Hematopoietic multipotent progenitor cell (in vitro differentiated cells): ENCODE data around the gene TRIM22. TPM values are rescaled to one million over a fixed set of nuclear protein-coding genes. Genes with fewer than 3 reads are reported as not detected.
"Not testable (repeated sequence)": the region's sequence is repeated elsewhere in the genome, so short reads cannot be mapped to it uniquely, and the experiment has no call there.

Source experiments
- DNase-seq, 3 donors: peaks; one replicate each; pipeline ENCODE4 v3.0.0-alpha.2; 2011 to 2015; ENCODE audit warnings: low read depth in 2 of 3, low spot score in 2 of 3
- total RNA-seq: library from RNA; depleted of rRNA; stranded (reverse); fragments of >200 nt; gene quantifications from one replicate; pipeline ENCODE4 v1.2.3, GENCODE V29; 2012

TRIM22 gene
- total RNA-seq, 1 donor, result 74.6 TPM

DNA sequence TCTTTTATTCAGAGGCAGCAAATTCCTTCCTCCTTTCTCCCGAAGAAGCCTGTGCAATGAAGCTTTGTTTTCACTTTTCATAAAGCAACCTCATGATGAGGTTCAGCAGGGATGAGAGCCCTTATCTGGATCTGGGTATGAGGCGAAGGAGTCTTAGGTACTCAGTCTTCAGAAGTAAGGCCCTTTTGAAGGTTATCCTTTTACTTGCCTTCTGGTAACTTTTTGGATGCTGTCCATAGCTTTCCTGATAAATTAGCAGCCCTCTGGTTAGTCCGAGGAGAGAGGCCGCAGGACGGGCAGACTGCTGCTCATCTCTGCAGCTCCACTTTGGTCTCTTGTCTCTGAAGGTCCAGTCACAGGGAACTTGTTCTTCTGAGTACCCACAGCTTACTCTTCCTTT is 1.1 kb downstream of the TRIM22 start:
- no peak for DNase-seq

DNA sequence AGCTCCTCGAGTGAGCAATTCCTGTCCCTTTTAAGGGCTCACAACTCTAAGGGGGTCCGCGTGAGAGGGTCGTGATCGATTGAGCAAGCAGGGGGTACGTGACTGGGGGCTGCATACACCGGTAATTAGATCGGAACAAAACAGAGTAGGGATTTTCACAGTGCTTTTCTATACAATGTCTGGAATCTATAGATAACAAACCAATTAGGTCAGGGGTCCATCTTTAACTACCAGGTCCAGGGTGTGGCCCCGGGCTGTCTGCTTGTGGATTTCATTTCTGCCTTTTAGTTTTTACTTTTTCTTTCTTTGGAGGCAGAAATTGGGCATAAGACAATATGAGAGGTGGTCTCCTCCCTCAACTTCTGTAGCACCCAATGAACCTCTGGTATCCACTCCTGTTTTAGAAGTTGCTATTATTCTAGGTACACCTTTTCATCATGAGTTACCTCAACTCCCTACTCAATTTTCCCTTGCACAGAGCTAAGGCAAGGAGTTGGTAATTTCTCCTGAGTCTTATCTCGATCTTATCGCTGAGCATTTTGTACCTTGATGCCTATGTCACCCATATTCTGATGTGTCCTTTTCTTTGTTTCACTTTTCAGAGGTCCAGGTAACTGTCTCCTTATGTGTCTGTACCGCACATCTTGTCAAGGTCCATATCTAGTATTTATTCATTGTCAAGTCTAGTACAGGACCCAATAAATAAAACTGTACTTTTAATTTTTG is 1.8 kb downstream of the TRIM22 start:
- DNase-seq, result not testable (repeated sequence)

DNA sequence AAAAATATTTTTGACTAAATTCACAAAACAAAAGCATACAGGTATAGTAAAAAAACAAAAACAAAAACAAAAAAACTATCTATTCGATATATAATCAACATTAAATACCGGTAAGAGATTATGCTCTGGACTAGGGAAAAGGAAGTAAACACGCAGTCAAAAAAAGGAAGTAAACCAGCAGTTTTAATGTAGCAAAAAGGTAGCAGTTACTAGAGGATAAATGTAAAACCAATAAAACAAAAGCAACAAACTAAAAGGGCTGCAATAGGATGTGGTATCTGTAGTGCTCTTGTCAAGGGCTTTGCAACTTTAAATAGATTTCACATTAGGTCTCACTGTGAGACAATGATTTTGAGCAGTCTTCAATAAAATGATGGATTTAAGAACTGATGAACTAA is 2.4 kb downstream of the TRIM22 start:
- peak in 1 of 3 donors; percentile 44 for DNase-seq

DNA sequence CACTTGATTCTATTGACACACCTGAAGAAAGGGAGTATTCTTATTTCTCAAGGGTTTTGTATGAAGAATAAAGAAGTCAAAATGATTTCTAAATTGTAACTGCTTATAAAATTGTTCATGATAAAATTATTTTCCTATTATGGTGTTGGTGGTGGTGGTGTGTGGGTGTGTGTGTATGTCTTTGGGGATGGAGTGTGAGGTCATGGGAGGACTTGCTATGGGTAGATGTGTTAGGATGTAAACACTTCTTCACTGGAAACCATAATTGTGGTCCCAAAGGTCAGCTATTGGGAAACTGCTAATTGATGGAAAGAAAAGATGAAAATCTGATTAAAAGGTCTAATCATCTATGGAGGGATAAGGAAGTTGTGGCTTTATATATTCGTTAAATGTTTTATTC is 5.1 kb downstream of the TRIM22 start:
- DNase-seq, result no peak

DNA sequence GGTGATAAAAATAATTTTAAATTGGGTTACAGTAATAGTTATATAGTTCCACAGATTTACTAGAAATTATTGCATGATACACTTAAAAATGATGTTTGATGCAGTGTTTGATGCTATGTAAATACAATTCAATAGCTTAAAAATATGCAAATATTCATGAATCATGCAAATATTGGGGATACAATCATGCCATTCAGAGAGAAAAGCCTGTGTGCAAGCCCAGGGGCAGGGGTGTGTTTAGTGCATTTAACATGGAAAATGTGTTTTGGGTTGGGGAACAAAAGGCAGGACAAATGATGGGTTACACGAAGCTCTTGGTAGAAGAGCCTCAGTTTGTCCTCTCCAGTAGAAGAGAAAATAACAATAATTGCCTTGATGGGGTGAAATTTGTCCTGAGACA is 6.0 kb downstream of the TRIM22 start:
- no peak for DNase-seq

DNA sequence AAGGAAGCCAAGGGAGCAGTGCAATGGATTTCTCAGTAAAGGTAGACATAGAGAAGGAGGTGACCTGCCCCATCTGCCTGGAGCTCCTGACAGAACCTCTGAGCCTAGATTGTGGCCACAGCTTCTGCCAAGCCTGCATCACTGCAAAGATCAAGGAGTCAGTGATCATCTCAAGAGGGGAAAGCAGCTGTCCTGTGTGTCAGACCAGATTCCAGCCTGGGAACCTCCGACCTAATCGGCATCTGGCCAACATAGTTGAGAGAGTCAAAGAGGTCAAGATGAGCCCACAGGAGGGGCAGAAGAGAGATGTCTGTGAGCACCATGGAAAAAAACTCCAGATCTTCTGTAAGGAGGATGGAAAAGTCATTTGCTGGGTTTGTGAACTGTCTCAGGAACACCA is 6.6 kb downstream of the TRIM22 start:
- no peak for DNase-seq

DNA sequence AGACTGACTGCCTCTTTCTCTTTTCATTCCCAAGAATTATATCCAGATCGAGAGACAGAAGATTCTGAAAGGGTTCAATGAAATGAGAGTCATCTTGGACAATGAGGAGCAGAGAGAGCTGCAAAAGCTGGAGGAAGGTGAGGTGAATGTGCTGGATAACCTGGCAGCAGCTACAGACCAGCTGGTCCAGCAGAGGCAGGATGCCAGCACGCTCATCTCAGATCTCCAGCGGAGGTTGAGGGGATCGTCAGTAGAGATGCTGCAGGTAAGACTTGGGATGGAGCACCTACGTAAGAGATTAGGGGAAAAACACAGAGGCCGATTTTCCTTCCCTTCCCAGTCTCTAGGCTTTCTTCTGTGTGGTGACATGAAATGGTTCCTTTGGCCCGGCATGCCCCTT is 8.7 kb downstream of the TRIM22 start:
- no peak for DNase-seq

DNA sequence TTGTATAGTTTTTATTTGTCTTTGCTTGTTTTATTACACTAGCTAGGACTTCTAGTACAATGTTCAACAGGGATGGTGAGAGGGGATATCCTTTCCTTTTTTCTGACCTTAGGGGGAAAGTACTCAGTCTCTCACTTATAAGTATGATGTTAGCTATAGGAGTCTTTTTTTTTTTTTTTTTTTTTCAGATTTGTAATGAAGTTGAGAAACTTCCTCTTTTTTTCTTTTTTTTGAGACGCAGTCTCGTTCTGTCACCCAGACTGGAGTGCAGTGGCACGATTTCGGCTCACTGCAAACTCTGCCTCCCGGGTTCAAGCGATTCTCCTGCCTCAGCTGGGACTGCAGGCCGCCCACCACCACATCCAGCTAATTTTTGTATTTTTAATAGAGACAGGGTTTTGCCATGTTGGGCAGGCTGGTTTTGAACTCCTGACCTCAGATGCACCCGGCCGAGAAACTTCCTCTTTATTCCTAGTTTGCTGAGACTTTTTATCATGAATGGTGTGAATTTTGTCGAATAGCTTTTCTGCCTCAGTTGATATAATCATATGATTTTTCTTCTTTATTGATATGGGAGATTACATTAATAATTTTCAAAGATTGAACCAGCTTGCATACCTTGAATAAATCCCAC is 10.9 kb downstream of the TRIM22 start:
- peak in 1 of 3 donors; percentile 59 for DNase-seq

DNA sequence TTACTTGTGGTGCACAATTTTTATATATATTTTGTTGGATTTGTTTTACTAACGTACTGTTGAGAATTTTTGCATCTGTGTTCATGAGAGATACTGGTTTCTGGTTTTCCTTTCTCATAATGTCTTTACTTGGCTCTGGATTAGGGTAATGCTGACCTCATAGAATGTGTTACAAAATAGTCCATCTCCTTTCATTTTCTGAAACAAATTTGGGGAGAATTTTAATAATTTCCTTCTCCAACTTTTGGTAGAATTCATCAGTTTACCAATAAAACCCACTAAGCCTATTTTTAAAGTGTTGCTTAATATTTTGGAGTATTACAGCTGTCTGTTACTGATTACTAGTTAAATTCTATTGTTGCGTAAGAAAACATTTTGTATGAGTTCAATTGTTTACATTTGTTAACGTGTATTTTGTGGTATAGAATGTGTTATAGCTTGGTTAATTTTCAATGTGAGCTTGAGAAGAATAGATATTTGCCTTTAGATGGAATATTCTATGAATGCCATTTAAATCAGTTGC is 11.5 kb downstream of the TRIM22 start:
- no peak for DNase-seq

DNA sequence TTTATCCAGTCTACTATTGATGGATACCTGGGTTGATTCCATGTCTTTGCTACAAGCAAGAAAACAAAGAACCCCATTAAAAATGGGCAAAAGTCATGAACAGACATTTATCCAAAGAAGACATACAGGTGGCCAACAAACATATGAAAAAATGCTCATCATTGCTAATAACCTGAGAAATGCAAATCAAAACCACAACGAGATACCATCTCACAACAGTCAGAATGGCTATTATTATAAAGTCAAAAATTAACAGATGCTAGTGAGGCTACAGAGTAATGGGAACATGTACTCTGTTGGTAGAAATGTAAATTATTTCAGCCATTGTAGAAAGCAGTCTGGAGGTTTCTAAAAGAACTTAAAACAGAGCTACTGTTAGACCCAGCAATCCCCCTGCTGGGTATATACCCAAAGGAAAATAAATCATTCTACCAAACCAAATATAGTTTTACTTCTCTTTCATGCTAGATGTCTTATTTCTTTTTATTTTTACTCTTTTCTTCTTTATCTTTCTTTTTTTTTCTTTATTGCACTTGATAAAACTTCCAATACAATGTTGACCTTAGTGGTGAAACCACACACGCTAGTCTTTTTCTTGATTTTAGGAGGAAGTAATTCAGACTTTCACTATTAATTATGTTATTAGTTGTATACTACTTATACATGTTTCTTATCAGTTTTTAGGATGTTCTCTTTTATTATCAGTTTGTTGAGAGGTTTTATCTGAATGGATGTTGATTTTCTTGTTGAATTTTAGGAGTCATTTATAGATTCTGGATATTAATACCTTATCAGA is 14.3 kb downstream of the TRIM22 start:
- DNase-seq, result no peak

DNA sequence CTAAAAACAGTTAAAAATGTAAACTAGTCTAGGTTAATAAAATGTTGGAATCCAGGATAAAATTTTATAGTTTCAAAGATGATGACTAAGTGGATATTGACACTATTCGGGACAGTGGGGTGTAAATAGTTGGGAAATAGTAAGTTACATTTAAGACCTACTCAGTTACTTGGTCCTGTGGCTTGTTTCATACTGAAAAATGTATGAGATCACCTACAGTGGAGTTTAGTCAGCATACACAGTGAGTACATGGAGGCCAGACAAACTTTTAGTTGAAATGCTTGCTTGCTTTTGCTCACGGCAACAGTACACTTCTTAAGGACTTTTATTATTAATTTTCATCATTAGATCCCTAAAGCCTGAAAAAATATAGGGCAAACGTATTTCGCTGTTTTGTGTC is 16.1 kb downstream of the TRIM22 start:
- no peak for DNase-seq

DNA sequence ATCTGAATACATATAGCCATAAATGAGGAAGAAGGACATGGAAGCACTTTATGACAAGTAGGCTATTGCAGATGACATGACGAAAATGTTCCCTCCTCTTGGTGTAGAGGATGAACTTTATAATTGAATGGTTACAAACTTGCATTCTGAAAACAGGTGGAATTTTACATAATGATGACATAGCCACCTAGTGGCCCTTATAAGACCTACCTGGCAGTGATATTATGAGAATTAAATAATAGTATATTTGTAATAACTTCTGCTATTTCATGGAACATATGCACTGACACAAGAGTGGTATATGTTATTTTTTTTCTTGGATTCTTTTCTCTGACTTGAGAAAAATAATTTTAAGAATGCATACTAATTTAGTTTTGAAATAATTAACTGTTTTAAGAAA is 22.9 kb downstream of the TRIM22 start:
- peak in 1 of 3 donors; percentile 32 for DNase-seq

DNA sequence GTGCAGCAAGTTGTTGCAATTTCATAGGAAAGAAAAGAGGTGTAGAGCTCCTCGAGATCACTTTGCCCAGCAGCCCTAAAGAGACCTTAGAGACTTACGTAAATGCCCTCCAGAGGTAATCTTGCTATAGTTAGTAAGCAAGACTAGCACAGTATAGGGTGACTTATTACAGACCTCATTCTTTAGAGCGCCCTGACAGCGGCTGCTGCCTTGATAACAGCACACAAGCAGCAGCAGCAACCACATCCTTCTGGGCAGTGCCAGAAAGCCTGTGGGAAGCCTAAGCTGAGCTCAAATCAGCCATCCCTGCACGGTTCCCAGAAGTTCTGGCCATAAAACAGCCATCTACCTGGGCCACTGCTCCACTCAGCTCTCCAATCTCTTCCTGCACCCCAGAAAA is 24.1 kb downstream of the TRIM22 start:
- peak in 1 of 3 donors; percentile 68 for DNase-seq

DNA sequence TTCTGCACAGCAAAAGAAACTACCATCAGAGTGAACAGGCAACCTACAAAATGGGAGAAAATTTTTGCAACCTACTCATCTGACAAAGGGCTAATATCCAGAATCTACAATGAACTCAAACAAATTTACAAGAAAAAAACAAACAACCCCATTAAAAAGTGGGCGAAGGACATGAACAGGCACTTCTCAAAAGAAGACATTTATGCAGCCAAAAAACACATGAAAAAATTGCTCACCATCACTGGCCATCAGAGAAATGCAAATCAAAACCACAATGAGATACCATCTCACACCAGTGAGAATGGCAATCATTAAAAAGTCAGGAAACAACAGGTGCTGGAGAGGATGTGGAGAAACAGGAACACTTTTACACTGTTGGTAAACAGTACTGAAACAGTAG is 26.9 kb downstream of the TRIM22 start:
- DNase-seq, result not testable (repeated sequence)

DNA sequence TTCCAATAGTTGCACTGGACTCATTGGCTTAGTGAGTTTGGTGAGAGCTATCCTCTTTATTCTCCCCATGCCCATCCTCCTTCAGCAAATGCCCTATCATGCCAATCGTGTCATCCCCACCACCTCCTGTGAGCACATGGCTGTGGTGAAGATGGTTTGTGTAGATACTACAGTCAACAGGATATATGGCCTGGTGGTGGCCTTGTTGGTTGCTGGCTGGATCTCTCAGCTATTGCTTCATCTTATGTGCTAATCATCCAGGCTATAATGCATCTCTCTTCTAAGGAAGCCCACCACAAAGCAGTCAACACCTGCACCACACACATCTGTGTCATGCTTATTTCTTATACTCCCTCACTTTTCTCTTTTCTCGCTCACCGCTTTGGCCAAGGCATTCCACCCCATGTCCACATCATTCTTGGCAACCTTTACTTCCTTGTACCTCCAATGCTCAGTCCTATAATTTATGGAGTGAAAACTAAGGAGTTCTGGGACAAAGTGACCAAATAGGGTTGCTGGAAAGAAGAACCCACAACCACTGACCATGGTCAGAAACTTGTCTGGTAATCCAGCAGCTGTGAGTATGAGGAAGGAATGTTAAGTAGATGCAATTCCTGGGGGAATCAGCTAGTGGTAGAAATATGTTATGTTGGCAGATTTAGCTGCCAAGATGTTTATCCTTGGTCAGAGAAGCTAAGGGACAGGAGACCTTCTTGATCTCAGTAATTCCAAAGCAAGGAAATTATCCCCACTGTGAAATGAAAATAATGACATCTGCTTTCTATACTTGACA is 30.3 kb downstream of the TRIM22 start:
- peak in 1 of 3 donors; percentile 11 for DNase-seq

DNA sequence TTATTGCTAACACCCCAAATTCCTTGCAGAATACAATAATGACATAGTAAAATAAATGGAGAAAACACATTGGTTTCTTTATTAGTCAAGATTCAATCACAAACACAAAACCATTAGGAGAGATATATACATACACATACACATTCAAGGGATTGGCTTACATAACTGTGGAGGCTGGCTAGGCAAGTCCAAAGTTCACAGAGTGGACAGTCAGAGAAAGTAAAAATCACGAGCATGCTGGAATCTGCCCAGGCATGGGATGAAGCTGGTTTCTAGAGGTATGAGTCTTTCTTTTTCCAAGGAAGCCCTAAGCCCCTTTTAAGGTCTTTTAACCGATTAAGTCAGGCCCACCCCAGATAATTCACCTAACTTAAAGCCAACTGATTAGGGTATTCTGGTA is 33.0 kb downstream of the TRIM22 start:
- DNase-seq, result no peak

DNA sequence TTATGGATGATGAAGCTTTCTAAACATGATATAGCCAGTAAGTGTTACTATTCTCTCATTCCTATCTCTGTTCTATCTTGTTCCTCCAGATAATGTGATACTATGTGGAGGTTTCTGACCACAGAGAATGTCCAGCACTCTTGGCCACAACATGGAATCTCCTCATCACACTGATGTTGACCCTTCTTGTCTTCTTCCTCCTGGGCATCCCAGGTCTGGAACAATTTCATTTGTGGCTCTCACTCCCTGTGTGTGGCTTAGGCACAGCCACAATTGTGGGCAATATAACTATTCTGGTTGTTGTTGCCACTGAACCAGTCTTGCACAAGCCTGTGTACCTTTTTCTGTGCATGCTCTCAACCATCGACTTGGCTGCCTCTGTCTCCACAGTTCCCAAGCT is 36.8 kb downstream of the TRIM22 start:
- DNase-seq, result no peak

DNA sequence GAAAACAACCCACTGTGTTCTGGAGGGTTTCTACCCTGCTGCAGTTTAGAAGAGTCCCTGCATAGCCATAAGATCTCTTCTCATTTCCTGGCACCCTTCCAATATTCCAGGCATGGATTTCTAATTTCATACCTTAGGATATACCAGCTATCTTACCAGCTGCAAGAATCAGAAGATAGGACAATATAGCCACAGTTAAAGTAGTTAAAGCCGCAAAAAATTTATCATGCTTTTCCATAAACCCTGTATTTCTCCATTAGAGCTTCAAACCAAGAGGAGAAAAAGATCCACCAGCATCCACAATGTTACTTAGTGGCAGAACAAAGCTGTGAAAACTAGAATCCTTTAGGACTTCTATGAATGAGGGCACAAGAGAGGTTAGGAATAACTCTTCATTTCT is 38.1 kb downstream of the TRIM22 start:
- DNase-seq, result no peak

DNA sequence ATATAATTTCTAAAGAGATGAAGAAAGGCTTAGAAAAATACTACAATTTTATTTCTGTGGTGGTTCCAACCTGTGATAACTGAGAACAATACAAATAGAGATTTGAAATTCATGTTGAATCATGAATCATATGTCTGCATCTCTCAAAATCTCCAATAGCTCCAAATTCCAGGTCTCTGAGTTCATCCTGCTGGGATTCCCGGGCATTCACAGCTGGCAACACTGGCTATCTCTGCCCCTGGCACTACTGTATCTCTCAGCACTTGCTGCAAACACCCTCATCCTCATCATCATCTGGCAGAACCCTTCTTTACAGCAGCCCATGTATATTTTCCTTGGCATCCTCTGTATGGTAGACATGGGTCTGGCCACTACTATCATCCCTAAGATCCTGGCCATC is 46.8 kb downstream of the TRIM22 start, which contains the start of gene OR56B1:
TSS of gene OR56B1 (plus strand) at position 53 of the 400 bp plus-strand sequence. CDS start at position 122, 69 bp downstream.
- DNase-seq, result no peak

DNA sequence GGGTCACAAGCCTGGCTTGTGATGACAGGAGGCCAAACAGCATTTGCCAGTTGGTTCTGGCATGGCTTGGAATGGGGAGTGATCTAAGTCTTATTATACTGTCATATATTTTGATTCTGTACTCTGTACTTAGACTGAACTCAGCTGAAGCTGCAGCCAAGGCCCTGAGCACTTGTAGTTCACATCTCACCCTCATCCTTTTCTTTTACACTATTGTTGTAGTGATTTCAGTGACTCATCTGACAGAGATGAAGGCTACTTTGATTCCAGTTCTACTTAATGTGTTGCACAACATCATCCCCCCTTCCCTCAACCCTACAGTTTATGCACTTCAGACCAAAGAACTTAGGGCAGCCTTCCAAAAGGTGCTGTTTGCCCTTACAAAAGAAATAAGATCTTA is 47.5 kb downstream of the TRIM22 start:
- no peak for DNase-seq
